ENCODE measurements around the gene TJP3.

The TJP3 gene

DNA sequence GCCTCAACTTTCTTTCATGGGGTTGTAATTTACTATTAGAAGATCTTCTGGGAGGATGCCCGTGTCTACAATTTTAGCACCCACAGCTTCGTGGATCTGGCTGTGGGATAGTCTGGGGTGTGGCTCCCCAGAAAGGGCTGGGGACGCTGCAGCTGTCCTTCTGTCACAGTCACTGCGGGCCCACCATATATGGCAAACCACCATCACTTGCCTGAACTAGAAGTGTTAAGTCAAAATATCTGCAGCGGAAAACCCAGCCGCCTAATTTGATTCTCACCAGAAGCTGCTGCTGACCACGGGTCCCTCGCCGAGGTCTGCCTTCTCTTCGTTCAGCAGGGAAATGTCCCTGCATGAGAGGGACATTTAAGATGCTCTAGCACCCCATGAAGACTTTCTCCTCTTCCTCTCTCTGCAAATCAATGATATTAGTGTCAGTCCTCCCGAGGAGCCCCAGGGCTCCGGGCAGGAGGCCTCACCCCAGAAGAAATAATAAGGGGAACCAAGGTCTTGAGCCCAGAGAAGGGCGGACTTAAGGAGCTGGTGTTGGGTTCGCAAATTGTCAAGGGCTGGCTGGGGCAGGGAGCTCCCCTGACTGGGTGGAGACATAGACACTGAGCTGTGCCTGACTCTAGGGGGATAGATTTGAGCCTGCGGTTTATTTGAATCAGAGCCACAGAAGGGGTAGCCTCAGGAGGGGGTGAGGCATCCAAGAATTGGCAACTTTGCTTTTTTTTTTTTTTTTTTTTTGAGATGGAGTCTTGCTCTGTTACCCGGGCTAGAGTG lies 81.0 kb downstream of the TJP3 start:
- no peak for DNase-seq

DNA sequence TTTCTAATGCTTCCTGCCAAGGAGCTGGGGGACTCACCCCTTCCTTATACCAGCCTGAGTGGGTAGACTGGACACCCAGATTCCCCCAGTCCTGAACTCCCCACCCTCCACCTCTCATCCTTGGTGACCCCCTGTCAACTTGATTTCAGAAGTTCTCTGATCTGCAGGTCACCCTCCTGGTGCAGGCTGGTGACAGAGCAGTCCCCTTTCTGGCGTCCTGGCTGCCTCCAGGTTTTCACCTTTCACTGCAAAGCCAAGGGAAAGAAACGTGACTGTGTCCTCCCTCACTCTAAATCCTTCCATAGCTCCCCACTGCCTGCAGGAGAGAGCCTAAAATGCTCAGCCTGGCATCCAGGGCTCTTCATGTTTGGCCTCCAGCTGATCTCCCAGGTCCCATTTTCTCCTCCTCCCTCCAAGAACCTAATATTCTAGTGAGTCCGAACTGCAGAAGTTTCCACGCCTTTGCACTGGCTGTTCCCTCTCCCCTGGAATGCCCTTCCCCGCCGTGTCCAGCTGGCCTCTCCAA lies 82.1 kb downstream of the TJP3 start:
- no peak for DNase-seq

DNA sequence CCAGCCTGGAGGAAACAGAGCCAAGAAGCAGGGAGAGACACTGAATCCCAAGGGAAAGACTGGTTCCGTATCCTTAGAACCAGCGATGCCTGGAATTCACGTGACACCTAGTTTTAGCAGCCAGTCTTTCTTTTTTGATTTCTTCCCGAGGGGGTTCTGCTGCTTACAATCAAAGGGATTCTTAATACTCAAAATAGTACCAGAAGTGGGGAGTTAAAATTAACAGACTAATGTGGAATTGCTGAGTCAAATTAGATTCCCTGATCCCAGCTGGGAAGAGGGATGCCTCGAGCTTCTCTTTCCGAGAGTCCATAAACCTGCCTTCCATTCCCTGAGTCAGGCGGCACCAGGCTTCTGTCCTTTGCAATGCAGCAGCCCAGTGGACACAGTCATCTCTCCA lies 82.8 kb downstream of the TJP3 start:
- DNase-seq, result no peak

DNA sequence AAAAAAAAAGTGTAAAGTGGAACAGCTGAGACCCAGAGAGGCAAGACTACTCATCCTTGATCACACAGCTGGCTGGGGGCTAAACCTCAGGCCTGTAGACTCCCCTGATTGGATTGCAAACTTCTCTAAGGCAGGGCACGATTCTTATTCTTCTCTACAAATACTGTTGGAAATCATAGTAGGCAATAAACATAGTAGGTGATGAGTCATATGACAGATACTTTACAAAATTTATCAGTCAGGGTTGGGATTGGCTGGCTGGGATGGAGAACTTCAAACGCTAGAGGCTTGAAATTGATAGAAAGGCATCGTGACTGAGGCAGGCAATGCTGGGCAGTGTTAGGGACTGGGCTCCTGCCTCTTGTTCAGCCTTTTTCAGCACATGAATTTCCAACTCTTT lies 83.9 kb downstream of the TJP3 start:
- no peak for DNase-seq

DNA sequence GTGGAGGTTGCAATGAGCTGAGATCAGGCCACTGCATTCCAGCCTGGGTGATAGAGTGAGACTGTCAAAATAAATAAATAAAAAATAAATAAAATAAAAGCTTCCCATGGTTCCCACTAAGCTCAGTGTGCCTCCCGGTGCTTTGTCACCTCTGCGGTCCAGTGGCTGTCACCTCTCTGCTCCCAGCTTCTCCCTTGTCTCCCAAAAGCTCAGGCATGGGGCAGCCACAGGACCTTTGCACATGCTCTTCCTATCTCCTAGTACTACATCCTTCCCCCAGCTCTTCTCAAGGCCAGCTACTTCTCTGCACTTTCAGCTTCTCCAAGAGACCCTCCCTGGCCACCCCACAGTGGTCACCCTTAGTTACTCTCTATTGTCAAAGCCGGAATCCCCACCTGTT lies 85.6 kb downstream of the TJP3 start:
- DNase-seq, result no peak

DNA sequence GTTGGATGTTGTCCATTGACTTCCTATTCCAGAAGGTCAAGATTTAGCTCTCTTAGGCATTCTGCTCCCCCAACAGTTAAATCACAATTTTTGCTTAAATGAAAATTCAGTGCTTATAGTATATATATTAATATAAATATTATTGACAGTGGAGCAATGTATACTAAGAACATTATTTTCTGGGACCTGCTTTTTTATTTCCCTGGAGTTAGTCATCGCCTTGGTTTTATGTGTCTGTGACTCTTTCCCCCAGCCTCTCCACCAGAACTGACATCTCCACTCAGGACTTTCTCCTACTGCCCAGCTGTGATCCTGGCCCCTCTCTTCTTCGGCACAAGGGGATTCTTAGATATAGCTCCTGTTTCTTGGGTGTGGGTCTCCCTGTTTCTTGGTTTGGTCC lies 88.2 kb downstream of the TJP3 start:
- DNase-seq, result no peak

DNA sequence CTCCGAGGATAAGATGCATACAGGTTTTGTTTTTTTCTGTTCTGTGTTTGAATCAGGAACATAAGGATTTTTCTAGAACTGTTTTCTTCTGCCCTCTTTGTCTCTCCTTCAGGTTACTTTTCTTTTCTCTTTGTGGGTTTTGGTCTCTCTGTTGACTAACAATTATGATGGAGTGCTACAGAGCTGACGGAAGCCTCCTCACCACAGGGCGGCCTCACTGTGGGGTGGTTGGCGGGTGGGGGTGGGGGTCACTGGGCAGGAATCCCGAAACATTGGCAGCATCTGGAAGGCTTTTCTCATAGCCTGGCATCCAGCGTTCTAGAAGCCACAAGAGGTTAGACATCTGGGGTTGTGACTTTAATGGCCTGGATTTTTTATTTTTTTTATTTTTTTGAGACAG lies 90.0 kb downstream of the TJP3 start:
- no peak for DNase-seq

All from DMS79 (cell line).